ENCODE data around the gene TMEM201.

The TMEM201 gene

DNA sequence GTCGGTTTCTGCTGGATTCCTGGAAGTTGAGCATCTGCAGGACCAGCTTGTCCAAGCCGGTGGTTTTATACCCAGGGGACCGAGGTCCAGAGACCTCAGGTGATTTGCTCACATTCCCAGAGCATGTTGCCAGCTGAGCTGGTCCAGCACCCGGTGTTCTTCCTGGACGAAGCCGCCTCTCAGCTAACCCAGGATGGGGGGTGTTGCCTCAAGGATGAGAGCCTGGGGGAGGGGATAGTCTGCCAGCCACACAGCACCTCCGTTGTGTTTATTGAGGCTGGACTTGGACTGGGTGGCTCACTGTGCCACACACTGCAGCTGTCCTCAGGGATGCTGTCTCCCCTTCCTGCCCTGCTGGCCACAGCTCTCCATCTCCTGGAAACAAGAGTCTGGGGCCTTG lies 1.5 kb downstream of the TMEM201 start:
- Histone ChIP-seq H3K36me3 (ENCODE audit: insufficient read depth) (no peaks in the 10 kb centered on the region), H3K4me2 (peak overlapping the region; percentile 94), H3K79me2 (ENCODE audit: insufficient read depth, low read depth) (peaks cover 57% of the 10 kb centered on the region), H3K9ac (peak overlapping the region; percentile 50; the same call in 1 of the 2 replicates), H3K27me3 (ENCODE audit: insufficient read depth, low read depth) (no peaks in the 10 kb centered on the region), H3K4me3 (IDR thresholded peaks at IDR 0.05; ENCODE audit: insufficient read depth, low read depth, low read length) (no peak overlapping the region), H3K4me1 (ENCODE audit: low read depth, poor library complexity, severe bottlenecking) (peaks cover 8% of the 10 kb centered on the region), H3K27ac (no peak overlapping the region), H2AFZ (ENCODE audit: low read depth) (no peak overlapping the region), H4K20me1 (ENCODE audit: insufficient read depth) (peaks cover 12% of the 10 kb centered on the region; the same call in 1 of the 2 replicates)
- TF ChIP-seq, protein P1, sequence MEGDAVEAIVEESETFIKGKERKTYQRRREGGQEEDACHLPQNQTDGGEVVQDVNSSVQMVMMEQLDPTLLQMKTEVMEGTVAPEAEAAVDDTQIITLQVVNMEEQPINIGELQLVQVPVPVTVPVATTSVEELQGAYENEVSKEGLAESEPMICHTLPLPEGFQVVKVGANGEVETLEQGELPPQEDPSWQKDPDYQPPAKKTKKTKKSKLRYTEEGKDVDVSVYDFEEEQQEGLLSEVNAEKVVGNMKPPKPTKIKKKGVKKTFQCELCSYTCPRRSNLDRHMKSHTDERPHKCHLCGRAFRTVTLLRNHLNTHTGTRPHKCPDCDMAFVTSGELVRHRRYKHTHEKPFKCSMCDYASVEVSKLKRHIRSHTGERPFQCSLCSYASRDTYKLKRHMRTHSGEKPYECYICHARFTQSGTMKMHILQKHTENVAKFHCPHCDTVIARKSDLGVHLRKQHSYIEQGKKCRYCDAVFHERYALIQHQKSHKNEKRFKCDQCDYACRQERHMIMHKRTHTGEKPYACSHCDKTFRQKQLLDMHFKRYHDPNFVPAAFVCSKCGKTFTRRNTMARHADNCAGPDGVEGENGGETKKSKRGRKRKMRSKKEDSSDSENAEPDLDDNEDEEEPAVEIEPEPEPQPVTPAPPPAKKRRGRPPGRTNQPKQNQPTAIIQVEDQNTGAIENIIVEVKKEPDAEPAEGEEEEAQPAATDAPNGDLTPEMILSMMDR (conservative IDR thresholded peaks at IDR 0.05; ENCODE audit: low read depth, low read length), result no peak

DNA sequence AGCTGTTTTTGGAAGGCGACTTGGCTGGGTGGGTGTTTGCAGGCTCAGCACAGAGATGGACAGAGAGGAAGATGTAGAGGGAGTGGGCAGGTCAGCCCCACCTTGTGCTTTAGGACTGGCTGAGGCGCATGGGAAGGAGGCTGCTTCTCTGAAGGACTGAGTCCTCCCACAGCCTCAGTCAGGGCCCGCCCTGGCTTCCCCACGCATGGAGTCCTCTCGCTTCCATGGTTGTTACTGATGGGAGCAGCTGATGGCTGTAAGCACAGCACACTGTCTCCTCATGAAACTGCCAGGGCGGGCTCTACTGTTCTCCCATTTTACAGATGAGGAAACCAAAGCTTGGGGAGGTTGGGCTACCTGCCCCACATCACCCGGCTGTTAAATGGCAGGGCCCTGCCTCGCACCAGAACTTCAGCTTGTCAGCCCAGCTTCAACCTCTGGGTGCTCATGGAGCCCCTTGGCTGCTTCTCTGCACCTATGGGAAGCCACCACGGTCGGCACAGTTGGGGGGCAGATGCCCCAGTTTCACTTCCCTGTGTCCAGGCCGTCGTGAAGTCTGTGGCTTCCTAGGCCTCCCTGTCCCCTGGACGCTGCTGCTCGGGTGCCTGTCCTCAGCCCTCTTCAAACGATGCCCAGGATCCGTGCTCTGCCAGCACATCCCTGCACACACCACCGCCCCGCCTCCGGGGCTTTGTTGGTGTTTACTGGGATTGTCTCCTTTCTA lies 2.4 kb downstream of the TMEM201 start:
- H3K79me2 ChIP-seq (ENCODE audit: insufficient read depth, low read depth), result peaks cover 57% of the 10 kb centered on the region
- no peaks in the 10 kb centered on the region for H3K27me3 ChIP-seq (ENCODE audit: insufficient read depth, low read depth)
- no peak overlapping the region for H3K4me3 ChIP-seq (IDR thresholded peaks at IDR 0.05; ENCODE audit: insufficient read depth, low read depth, low read length)
- no peak overlapping the region for H2AFZ ChIP-seq (ENCODE audit: low read depth)
- H4K20me1 ChIP-seq (ENCODE audit: insufficient read depth), result peaks cover 12% of the 10 kb centered on the region; the same call in 1 of the 2 replicates
- H3K27ac ChIP-seq, result no peak overlapping the region
- no peaks in the 10 kb centered on the region for H3K36me3 ChIP-seq (ENCODE audit: insufficient read depth)
- TF ChIP-seq, protein P1 (conservative IDR thresholded peaks at IDR 0.05; ENCODE audit: low read depth, low read length), result no peak
- peaks cover 8% of the 10 kb centered on the region for H3K4me1 ChIP-seq (ENCODE audit: low read depth, poor library complexity, severe bottlenecking)
- H3K9ac ChIP-seq, result no peak overlapping the region
- H3K4me2 ChIP-seq, result no peak overlapping the region; the same call in 1 of the 2 replicates

DNA sequence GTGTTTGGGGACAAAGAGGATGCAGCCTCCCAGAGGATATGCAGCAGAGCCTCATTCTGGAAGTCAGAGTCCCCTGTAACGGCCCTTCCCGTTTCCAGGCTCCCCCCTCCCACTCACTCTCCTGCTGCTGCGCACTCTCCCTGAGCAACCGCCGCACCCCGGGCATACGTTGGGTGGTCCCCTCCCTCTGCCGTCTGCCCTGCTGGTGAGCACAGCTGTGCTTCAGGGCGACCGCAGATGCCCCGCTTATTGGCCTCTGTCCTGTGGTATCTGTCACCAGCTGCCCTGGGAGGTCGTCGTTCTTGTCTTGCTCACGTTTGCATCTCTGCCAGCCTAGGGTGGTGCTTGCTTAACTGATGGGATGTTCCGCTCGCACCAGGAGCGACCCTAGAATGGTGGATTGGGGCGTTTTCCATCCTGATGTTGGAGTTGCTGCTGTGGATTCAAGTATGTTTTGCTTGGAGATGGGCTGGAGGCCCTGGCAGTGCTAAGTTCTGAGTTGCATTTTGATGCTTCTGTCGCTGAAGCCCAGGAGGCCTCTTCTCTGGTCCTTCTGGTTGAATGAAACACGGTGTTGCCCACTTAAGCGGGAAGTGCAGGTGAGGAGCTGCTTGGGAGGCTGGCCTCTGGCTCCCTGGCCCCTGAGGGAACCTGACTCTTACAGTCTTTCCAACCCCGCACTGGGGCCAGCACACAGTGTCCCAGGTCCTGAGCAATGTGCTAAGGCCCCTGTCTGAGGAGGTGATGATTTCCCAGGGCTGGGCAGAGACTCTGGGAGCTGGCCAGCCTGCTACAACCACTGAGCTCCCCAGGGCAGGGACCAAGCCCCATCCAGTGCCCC lies 3.2 kb downstream of the TMEM201 start:
- no peak overlapping the region for H3K4me2 ChIP-seq
- H3K4me3 ChIP-seq (IDR thresholded peaks at IDR 0.05; ENCODE audit: insufficient read depth, low read depth, low read length), result no peak overlapping the region
- no peaks in the 10 kb centered on the region for H3K36me3 ChIP-seq (ENCODE audit: insufficient read depth)
- H3K27me3 ChIP-seq (ENCODE audit: insufficient read depth, low read depth), result no peaks in the 10 kb centered on the region
- peaks cover 12% of the 10 kb centered on the region; the same call in 1 of the 2 replicates for H4K20me1 ChIP-seq (ENCODE audit: insufficient read depth)
- TF ChIP-seq, protein P1 (conservative IDR thresholded peaks at IDR 0.05; ENCODE audit: low read depth, low read length), result no peak
- H3K9ac ChIP-seq, result no peak overlapping the region
- H3K4me1 ChIP-seq (ENCODE audit: low read depth, poor library complexity, severe bottlenecking), result peaks cover 8% of the 10 kb centered on the region
- H3K79me2 ChIP-seq (ENCODE audit: insufficient read depth, low read depth), result peaks cover 57% of the 10 kb centered on the region
- no peak overlapping the region for H2AFZ ChIP-seq (ENCODE audit: low read depth)
- no peak overlapping the region for H3K27ac ChIP-seq

DNA sequence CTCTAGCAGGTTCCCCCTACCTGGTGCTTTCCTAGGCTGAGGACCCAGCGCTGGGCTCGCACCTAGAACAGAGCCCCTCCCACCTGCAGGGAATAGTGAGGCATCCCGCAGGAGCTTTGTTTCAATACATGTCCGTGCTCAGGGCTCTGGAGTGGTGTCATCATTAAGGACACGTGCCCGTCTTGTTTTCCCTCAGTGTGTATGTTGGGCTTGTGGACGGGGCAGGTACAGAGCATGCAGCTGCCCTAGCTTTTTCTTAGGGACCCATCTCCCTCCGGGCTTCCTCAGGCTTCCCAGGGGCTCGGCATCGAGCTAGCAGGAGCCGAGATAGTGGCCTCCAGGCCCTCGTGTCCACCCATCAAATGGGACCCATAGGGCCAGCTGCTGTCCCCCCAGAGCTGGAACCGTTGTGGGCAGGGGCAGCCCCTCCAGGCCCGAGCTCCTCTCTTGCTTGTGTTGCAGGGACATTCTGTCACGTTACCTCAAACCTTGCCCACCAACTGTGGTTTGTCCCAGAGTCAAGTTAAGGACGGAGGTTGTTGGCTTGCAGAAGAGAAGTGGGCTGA lies 3.9 kb downstream of the TMEM201 start:
- Histone ChIP-seq H3K4me2 (no peak overlapping the region), H3K4me3 (IDR thresholded peaks at IDR 0.05; ENCODE audit: insufficient read depth, low read depth, low read length) (no peak overlapping the region), H3K36me3 (ENCODE audit: insufficient read depth) (no peaks in the 10 kb centered on the region), H3K27me3 (ENCODE audit: insufficient read depth, low read depth) (no peaks in the 10 kb centered on the region), H4K20me1 (ENCODE audit: insufficient read depth) (peaks cover 12% of the 10 kb centered on the region; the same call in 1 of the 2 replicates), H3K79me2 (ENCODE audit: insufficient read depth, low read depth) (peaks cover 57% of the 10 kb centered on the region), H3K27ac (no peak overlapping the region), H2AFZ (ENCODE audit: low read depth) (no peak overlapping the region), H3K9ac (no peak overlapping the region), H3K4me1 (ENCODE audit: low read depth, poor library complexity, severe bottlenecking) (peaks cover 8% of the 10 kb centered on the region)
- TF ChIP-seq, protein P1 (conservative IDR thresholded peaks at IDR 0.05; ENCODE audit: low read depth, low read length), result no peak
